Mammary epithelial cell (primary cell): Measurements from ENCODE around the gene TGFBR3L.
"Not testable (repeated sequence)": the region's sequence is repeated elsewhere in the genome, so short reads cannot be mapped to it uniquely, and the experiment has no call there.

Experiments
- EZH2 ChIP-seq: IDR thresholded peaks from 2 replicates; pipeline ENCODE4 v1.6.1; 2012; ENCODE audit warnings: low read length, inconsistent platforms, borderline replicate concordance
- TF ChIP-seq, protein P1 (sequence below), 2 donors: IDR thresholded peaks in 1 of 2; conservative IDR thresholded peaks in 1 of 2; 2 replicates each; pipeline ENCODE4 v1.5.1; 2011 to 2012; ENCODE audit warnings: inconsistent platforms in 2 of 2, low read length in 2 of 2, mild to moderate bottlenecking in 2 of 2, control low read depth in 1 of 2, low read depth in 1 of 2; ENCODE audit not compliant: insufficient read depth in 1 of 2; ENCODE audit errors: extremely low read depth in 1 of 2

DNA sequence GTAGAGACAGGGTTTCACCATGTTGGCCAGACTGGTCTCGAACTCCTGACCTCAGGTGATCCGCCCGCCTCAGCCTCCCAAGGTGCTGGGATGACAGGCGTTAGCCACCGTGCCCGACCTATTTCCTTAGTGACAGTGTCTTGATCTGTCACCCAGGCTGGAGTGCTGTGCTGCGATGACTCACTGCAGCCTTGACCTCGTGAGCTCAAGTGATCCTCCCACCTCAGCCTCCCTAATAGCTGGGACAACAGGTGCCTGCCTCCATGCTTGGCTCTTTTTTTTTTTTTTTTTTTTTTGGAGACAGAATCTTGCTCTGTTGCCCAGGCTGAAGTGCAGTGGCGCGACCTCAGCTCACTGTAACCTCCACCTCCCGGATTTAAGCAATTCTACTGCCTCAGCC lies 15.4 kb downstream of the TGFBR3L start:
- TF ChIP-seq, protein P1, sequence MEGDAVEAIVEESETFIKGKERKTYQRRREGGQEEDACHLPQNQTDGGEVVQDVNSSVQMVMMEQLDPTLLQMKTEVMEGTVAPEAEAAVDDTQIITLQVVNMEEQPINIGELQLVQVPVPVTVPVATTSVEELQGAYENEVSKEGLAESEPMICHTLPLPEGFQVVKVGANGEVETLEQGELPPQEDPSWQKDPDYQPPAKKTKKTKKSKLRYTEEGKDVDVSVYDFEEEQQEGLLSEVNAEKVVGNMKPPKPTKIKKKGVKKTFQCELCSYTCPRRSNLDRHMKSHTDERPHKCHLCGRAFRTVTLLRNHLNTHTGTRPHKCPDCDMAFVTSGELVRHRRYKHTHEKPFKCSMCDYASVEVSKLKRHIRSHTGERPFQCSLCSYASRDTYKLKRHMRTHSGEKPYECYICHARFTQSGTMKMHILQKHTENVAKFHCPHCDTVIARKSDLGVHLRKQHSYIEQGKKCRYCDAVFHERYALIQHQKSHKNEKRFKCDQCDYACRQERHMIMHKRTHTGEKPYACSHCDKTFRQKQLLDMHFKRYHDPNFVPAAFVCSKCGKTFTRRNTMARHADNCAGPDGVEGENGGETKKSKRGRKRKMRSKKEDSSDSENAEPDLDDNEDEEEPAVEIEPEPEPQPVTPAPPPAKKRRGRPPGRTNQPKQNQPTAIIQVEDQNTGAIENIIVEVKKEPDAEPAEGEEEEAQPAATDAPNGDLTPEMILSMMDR (conservative IDR thresholded peaks at IDR 0.05 in 1 of 2, IDR thresholded peaks at IDR 0.05 in 1 of 2; ENCODE audit: extremely low read depth in 1 of 2, insufficient read depth in 1 of 2, low read depth in 1 of 2, low read length in 2 of 2), result not testable (repeated sequence)
- TF ChIP-seq EZH2, result not testable (repeated sequence)
